ENCODE data around the gene LPP. TPM values are rescaled to one million over a fixed set of nuclear protein-coding genes. Genes with fewer than 3 reads are reported as not detected.

Gene LPP
- total and polyA plus RNA-seq, 10 of the 15 experiments (the other 5 are each of a cell fraction or from before 2014, with no cell fraction given), result under 0.01 to 0.62 (median 0.03) TPM

DNA sequence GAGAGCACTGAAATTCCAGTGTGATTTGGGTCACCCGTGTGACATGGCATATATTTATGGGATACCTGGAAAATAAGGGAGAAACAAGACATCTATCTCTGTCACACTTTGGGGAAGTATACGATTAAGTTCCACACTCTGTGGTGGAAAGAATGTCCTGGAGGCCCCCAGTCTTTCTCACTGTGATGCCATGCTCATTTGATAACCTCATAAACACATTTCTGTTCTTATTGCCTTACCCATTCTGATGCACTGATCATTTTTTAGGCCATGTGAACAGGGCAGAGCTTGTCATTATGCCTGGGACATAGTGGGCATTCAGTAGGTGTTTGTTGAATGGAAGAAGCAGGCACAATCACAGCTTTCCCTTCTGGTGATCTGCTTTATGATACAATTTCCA lies 668.5 kb downstream of the LPP start:
- Histone ChIP-seq H3K9ac (ENCODE audit: control insufficient read depth, insufficient read depth, low read length) (no peak overlapping the region), H3K4me1 (ENCODE audit: control insufficient read depth, insufficient read depth, low read length) (no peaks in the 10 kb centered on the region), H3K27ac (ENCODE audit: control insufficient read depth, insufficient read depth) (no peak overlapping the region), H4K20me1 (ENCODE audit: control insufficient read depth, insufficient read depth) (no peaks in the 10 kb centered on the region), H3K4me3 (no peak overlapping the region), H3K79me2 (ENCODE audit: control insufficient read depth, insufficient read depth, low read length) (no peaks in the 10 kb centered on the region), H3K27me3 (replicated peaks in 1 of 2; ENCODE audit: control insufficient read depth in 2 of 2, insufficient read depth in 2 of 2, low read length in 1 of 2) (peaks cover 0 to 2% of the 10 kb centered on the region in 2 experiments; a peak in 1 of 4 replicates), H3K4me2 (ENCODE audit: control insufficient read depth, insufficient read depth) (no peak overlapping the region), H3K9me3 (replicated peaks; ENCODE audit: control insufficient read depth, insufficient read depth, low read length) (no peaks in the 10 kb centered on the region), H2AFZ (ENCODE audit: control insufficient read depth, low read depth, low read length) (no peak overlapping the region), H3K36me3 (ENCODE audit: control insufficient read depth in 2 of 2, insufficient read depth in 2 of 2, low read length in 1 of 2) (no peaks in the 10 kb centered on the region)
- ChIA-PET RAD21 (ENCODE audit: unreplicated experiment) (no interaction called here), POLR2A (no interaction called here), CTCF (no interaction called here), SMC1A (ENCODE audit: uncharacterized antibody, unreplicated experiment) (no interaction called here)
- BruUV-seq (replicated peaks), result no TSS peak
- no peak for TF ChIP-seq SP1 (IDR thresholded peaks at IDR 0.05; ENCODE audit: low read depth, low read length)
- no peak for TF ChIP-seq BCL11A (IDR thresholded peaks at IDR 0.05; ENCODE audit: low read depth, low read length)
- TF ChIP-seq SREBF2 (IDR thresholded peaks at IDR 0.05; ENCODE audit: low read length), result no peak
- TF ChIP-seq E4F1 (IDR thresholded peaks at IDR 0.05; ENCODE audit: borderline replicate concordance, partially characterized antibody), result no peak
- no peak for TF ChIP-seq ZNF687 (IDR thresholded peaks at IDR 0.05)
- TF ChIP-seq ZNF217 (IDR thresholded peaks at IDR 0.05), result no peak
- TF ChIP-seq YBX1 (IDR thresholded peaks at IDR 0.05), result no peak
- no peak for TF ChIP-seq MTA3 (IDR thresholded peaks at IDR 0.05; ENCODE audit: borderline replicate concordance, low read length)
- in situ Hi-C loops (cut with MboI) (no loop called here), intact Hi-C loops (cut with micrococcal nuclease; ENCODE audit: unreplicated experiment) (loop anchor here (10.0 kb wide), 1 partner anchor 1088 kb away; no protein-coding TSS in a partner anchor)
- DNase-seq (ENCODE audit: low read depth, low spot score) (no peak), ATAC-seq (no peak), FAIRE-seq (no peak)
- 15% methylated on average over 2 of the region's 2 CpGs for WGBS (ENCODE audit: insufficient coverage, insufficient replicate concordance, low lambda C conversion rate, missing lambda C conversion rate)

Measured in GM12878 (cell line).